ENCODE measurements around the gene FAM25G. TPM values are rescaled to one million over a fixed set of nuclear protein-coding genes. Genes with fewer than 3 reads are reported as not detected.

FAM25G gene
- total RNA-seq, 6 experiments from 2014 or later: not detected

GRCh38 chr10:47452495-47453140, 38.9 kb downstream of the FAM25G start:
- H3K27ac Mint-ChIP-seq: no peak overlapping the region
- H3K27me3 Mint-ChIP-seq (ENCODE audit: insufficient read depth): peaks cover 19% of the 10 kb centered on the region
- H3K4me3 Mint-ChIP-seq: no peak overlapping the region
- H3K4me1 Mint-ChIP-seq (ENCODE audit: low read depth): no peaks in the 10 kb centered on the region
- H3K36me3 Mint-ChIP-seq (ENCODE audit: low read depth): no peaks in the 10 kb centered on the region
- no peak for DNase-seq
- TF ChIP-seq CTCF (IDR thresholded peaks at IDR 0.05): no peak
- no peaks in the 10 kb centered on the region for H3K9me3 Mint-ChIP-seq

DNA sequence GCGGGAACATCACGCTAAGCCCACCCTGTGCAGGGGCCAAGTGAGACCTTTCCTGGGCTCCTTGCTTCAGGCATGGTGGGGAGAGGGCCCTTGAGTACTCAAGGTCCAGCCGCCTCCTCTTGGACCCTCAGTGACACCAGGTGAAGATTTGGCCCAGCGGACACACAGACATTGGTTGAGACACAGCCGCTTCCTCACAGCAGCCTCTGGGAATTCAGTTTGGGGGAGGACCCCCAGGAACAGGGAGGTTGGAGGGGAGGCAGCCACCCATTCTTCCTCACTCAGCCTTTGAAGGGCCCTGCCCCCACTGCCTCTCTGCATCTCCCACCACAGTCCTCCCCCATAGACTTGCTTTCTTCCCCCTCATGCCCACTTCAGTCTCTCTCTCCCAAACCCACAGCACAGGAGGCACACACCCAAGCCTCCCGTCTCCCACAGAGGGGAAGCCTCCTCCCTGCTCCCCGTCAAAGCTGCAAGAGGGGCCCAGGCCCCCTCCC, 39.5 kb downstream of the FAM25G start:
- Mint-ChIP-seq H3K27me3 (ENCODE audit: insufficient read depth) (peaks cover 19% of the 10 kb centered on the region), H3K4me1 (ENCODE audit: low read depth) (no peaks in the 10 kb centered on the region), H3K27ac (no peak overlapping the region), H3K4me3 (no peak overlapping the region), H3K36me3 (ENCODE audit: low read depth) (no peaks in the 10 kb centered on the region), H3K9me3 (no peaks in the 10 kb centered on the region)
- no peak for TF ChIP-seq CTCF (IDR thresholded peaks at IDR 0.05)
- no peak for DNase-seq

DNA sequence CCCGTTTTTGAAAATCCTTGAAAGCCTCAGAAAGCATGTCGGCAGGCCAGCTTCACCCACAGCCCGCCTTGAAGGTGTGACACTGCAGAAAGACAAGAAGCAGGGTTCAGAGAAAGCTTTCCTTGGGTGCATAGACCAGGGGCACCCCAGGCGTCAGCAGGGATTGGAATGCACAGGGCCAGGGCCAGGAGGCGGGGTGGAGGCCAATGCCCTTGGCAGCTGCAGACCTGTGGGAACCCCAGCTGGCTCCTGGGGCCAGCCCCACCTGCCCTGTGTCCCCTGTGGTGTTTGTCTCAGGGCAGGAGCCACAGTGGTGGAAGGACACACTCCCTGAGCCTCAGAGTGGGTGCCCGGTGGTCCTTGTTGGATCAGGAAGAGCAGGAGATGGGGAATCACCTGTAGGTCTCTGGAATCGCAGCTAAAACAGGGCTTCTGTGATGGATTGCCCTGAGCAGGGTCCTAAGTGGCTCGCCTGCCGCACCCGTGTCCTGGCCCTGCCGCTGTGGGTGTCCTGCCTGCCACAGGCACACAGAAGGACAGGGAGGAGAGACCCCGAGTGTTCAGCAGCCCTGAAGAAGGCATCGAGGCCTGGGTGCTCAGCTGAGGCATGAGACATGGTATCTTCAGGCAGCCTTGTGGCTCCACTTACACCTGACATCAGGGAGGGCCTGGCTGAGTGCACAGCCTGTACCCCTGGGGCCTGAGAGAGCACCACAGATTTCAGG, 40.1 kb downstream of the FAM25G start:
- H3K27ac Mint-ChIP-seq: no peak overlapping the region
- H3K4me1 Mint-ChIP-seq (ENCODE audit: low read depth): no peaks in the 10 kb centered on the region
- no peak for DNase-seq
- TF ChIP-seq CTCF (IDR thresholded peaks at IDR 0.05): no peak
- peaks cover 16% of the 10 kb centered on the region for H3K27me3 Mint-ChIP-seq (ENCODE audit: insufficient read depth)
- H3K36me3 Mint-ChIP-seq (ENCODE audit: low read depth): no peaks in the 10 kb centered on the region
- no peaks in the 10 kb centered on the region for H3K9me3 Mint-ChIP-seq
- H3K4me3 Mint-ChIP-seq: no peak overlapping the region

- no peak for DNase-seq
- peaks cover 6% of the 10 kb centered on the region for H3K36me3 Mint-ChIP-seq (ENCODE audit: low read depth)
- H3K4me1 Mint-ChIP-seq (ENCODE audit: low read depth): no peaks in the 10 kb centered on the region
- peaks cover 7% of the 10 kb centered on the region for H3K9me3 Mint-ChIP-seq
- H3K4me3 Mint-ChIP-seq: no peak overlapping the region
- H3K27ac Mint-ChIP-seq: no peak overlapping the region
- TF ChIP-seq CTCF (IDR thresholded peaks at IDR 0.05): no peak
- peaks cover 16% of the 10 kb centered on the region for H3K27me3 Mint-ChIP-seq (ENCODE audit: insufficient read depth)
Measured at GRCh38 chr10:47450442-47450841, 41.1 kb downstream of the FAM25G start.

GRCh38 chr10:47449979-47450378, 41.5 kb downstream of the FAM25G start:
- Mint-ChIP-seq H3K4me3 (no peak overlapping the region), H3K9me3 (peaks cover 11% of the 10 kb centered on the region), H3K27ac (no peak overlapping the region), H3K27me3 (ENCODE audit: insufficient read depth) (peaks cover 16% of the 10 kb centered on the region), H3K4me1 (ENCODE audit: low read depth) (no peaks in the 10 kb centered on the region), H3K36me3 (ENCODE audit: low read depth) (peaks cover 11% of the 10 kb centered on the region)
- no peak for TF ChIP-seq CTCF (IDR thresholded peaks at IDR 0.05)
- DNase-seq: no peak
